HG02981 (cell line): ENCODE data around the gene TM4SF5.
A peak's percentile ranks its signal among the peaks of the same experiment; 100 is the strongest.

ENCODE experiments used
- ATAC-seq: cut with Tn5 transposase; IDR thresholded peaks from one replicate; pipeline ENCODE4 v1.9.1; 2021; ENCODE audit warnings: mild to moderate bottlenecking, moderate library complexity; ENCODE audit not compliant: unreplicated experiment

Gene TM4SF5

DNA sequence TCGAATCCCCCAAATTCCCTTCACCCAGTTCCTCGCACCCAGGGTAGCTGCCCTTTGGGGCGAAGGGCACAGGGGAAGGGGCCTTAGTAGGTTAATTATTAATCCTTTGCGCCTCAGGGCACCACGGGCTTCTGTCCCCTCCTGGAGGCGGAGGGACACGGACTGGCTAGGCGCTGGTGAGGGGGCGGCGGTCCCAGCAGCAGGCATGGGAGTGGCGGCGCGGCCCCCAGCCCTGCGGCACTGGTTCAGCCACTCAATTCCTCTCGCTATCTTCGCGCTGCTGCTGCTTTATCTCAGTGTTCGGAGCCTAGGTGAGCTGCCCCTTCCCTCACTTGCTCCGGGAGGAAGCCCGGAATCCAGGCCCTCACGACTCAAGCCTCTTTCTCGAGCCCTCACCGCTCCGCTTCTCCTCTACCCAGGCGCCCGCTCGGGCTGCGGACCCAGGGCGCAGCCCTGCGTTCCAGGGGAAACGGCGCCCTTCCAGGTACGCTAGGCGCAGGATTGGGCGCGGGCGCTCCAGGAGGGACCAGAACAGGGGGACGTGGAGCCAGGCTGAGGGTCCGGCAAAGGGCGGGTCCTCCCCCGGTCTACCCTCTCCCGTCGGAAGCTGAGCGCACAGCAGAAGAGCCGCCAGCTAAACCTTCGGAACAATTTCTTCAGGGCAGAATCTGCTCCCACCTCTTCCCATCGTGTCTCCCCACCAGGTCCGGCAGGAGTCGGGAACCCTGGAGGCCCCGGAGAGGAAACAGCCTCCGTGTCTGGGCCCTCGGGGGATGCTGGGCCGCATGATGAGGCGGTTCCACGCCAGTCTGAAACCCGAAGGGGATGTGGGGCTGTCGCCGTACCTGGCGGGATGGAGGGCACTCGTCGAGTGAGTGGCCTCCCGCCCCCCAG, 17.4 kb downstream of the TM4SF5 start, which contains the start of gene GLTPD2:
Gene GLTPD2, plus strand, starts transcription at position 158 of the 894 bp plus-strand sequence. Its CDS starts 48 bp downstream, at position 206.
- no peak for ATAC-seq

DNA sequence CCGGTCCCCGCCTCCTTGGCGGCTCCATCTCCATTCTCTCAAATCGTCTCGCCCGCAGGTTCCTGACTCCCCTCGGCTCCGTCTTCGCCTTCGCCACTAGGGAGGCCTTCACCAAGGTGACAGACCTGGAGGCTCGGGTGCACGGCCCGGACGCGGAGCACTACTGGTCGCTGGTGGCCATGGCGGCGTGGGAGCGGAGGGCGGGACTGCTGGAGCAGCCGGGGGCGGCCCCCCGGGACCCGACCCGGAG, 17.9 kb downstream of the TM4SF5 start:
- no peak for ATAC-seq

DNA sequence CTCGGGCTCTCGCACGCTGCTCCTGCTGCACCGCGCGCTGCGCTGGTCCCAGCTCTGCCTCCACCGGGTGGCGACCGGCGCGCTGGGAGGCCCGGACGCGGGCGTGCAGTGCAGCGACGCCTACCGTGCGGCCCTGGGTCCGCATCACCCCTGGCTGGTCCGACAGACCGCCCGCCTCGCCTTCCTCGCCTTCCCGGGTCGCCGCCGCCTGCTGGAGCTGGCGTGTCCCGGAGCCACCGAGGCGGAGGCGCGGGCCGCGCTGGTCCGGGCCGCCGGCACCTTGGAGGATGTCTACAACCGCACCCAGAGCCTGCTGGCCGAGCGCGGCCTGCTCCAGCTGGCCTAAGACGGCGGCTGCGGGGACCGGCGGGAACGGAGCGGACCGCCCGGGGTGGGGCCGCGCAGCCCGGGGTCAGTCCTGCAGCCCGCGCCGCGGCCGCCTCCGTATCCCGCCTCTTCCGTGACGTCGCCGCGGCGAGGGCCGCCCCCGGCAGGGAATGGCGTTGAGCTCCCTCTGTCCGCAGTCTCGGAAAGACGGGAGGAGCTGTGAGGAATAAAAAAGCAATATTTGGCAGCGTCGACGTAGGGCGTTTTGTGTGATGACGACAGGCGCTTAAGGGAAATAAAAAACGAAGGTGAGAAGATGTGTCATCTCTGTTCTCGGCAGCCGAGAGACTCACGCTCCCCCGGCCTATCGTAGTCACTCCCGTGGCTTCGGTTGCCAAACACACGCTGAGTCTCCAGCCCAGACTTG, 18.4 kb downstream of the TM4SF5 start:
- ATAC-seq: peak; percentile 81

DNA sequence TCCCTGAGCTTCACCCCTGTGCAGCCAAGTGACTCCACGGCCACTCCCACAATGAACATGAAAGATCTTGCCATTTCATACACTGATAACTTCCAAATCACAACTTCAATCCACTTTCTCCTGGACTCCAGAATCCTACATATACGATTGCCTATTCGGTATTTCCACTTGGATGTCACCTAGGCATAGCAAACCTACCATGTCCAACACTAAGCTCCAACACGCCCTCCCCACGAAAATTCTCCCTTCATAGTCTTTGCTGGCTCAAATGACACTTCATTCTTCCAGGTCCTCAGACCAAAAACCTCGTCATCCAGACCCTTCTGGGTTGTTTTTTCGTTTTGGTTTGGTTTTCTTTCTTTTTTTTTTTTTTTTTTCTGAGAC, 19.0 kb downstream of the TM4SF5 start:
- ATAC-seq: no peak

DNA sequence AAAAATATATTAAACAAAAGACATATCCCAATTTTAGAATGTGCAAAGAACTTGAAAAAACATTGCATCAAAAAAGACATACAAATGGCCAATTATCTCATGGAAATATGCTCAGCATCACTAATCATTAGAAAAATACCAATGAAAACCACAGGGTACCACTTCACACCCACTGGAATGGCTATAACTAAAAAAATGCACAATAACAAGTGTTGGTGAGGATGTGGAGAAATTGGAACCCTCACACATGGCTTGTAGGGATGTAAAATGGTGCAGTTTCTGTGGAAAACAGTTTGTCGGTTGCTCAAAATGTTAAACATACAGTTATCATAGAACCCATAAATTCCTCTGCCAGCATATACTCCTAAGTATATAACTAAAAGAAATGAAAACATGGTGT, 23.5 kb downstream of the TM4SF5 start:
- ATAC-seq: no peak

DNA sequence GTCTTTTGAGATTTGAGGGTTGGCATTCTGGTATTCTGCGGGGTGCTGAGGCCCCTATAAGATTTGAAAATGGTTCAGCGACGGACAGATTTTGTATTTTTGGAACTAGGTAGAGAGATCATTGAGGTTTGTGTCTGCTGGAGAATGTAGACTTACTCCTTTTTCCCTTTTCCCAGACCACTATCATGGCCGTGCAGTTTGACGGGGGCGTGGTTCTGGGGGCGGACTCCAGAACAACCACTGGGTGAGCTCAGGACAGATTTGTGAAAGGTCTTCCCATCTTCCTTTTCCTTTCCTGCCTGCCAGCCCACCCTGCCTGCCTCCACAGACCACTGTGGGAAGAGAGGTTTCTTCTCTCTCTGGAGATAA, 24.9 kb downstream of the TM4SF5 start:
- no peak for ATAC-seq

DNA sequence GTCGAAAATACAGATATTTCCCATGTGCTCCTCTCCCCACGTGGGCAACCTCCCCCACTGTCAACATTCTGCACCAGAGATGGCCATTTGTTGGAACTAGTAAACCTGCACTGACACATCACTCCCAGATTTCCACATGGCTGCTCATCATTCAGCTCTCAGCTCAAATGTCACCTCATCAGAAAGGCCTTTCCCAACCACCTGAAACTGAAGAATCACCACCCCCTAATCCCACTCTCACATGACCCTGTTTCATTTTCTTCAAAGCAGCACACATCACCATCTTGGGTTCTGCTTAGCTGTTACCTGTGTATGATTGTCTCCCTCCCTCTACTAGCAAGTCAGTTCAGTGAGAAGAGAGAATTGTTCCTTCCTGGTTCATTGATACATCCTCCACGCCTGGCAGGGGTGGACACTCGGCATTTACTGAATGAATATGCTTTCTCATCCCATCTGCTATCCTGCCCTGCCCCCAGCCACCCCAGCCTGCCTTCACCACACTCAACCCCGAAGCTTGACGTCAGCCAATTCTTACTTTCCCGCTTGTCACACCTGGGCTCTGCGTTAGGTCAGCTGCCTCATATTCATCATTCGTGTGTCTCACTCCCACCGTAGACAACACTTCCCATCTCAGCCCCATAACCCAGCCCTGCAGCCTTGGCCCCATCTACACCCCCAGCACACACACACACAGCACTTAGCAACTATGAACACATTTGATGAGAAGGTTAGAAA, 28.9 kb downstream of the TM4SF5 start:
- no peak for ATAC-seq

DNA sequence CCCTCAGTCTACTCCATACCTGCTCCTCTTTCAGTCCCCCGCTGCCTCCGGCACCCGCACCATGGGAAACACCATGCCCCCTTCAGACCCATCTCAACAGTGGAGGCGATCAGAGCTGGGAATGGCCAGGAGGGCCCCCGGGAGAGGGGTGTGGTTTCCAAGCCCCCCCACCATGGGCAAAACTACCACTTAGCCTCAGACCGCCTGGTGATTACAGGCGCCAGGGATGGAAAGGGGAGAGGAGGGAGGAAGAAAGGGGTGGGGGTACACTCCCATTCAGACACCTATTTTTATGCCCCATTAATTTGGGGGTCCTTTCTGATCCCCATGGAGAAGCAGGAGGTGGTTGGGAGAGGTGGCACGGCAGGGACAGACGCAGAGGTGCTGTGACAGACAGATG, 30.5 kb downstream of the TM4SF5 start, which contains the start of gene C17orf114:
Gene C17orf114, minus strand, starts transcription at position 101 of the 400 bp plus-strand sequence.
- no peak for ATAC-seq

DNA sequence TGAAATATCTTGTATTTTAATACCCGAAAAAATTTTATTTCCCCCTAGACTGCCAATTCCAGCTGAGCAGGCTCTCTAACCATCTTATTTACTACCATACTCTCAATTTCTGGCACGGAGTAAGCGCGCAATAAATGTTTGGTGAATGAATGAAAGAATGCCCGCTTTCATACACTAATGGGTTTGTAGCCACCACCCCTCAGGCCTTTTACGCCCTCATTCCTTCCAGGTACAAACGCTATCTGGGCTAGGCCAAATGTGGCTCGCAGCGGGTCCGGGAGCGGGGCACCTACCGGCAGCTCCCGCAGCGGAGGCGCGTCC, 34.7 kb downstream of the TM4SF5 start:
- no peak for ATAC-seq

DNA sequence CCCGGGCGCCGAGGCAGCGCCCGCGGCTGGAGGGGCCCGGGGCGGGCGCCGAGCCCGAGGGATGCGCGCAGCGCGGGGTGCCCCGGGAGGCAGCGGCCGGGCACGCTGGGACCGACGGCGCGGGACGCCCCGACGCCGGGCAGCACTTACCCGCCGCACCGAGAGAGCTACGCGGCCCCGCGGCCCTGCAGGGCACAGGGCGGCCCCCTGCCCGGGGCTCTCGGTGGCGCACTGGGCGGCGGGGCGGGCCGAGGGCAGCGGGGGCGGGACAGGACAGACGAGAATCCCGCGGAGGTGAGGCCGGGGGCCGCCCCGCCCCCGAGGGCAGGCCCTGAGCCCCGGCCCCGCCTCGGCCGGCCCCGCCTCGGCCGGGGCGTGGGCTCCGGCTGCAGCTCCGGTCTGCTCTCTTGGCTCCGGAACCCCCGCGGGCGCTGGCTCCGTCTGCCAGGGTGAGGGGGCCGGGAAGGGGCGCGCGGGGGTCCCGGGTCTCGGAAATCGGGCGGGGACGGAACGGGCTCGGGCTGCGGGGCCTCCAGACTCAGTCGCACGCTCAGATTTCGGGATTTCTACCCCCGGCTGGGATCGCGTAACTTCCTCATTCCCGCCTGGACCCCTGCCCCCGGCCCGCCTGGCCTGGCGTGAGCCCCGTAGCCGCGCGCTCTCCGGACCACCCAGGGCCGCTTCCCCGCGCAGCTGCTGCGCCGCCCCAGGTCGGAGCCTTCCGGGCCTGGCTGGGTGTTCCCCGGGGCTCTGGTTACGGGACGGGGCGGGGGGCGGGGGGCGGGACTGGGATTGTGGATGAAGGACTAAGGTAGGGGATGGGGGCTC, 35.3 kb downstream of the TM4SF5 start, which contains the start of gene PLD2:
Gene PLD2, plus strand, starts transcription at position 376 of the 828 bp plus-strand sequence. CDS start 621 bp downstream, outside the sequence.
- ATAC-seq: peak; percentile 86

DNA sequence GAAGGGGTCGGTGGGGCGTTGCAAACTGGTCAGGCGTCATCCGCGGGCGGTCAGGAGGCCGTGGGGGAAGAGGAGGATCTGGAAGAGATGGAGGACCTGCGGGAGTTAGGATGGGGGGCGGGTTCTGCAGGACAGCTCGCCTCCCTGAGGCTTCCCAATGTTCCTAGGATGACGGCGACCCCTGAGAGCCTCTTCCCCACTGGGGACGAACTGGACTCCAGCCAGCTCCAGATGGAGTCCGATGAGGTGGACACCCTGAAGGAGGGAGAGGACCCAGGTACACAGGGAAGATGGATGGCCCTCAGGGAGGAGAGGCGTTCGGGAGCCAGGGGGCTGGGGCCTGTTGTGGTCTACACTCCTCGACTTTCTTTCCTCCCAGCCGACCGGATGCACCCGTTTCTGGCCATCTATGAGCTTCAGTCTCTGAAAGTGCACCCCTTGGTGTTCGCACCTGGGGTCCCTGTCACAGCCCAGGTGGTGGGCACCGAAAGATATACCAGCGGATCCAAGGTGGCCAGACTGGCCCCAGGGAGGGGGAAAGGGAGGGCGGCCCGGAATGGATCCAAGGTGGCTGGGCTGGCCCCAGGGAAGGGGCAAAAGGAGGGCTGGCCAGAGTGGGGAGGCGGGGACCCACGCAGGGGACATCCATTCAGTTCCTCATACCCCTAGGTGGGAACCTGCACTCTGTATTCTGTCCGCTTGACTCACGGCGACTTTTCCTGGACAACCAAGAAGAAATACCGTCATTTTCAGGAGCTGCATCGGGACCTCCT, 36.1 kb downstream of the TM4SF5 start:
- no peak for ATAC-seq

DNA sequence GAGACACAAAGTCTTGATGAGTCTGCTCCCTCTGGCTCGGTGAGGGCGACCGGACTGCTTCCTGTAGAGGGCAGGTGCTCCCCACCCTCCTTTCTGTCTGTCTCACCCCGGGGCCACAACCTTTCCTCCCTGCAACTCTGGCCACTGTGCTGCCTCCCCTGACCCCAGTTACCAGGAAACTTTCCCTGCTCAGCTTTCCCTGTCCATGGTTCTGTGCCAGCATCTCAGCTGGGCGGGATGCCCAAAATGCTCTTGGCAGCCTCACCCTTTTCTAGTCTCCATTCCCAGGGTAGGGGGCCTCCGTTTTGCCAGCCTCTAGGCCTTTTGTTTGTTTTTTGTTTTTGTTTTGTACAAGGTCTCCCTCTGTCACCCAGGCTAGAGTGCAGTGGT, 36.7 kb downstream of the TM4SF5 start:
- no peak for ATAC-seq

DNA sequence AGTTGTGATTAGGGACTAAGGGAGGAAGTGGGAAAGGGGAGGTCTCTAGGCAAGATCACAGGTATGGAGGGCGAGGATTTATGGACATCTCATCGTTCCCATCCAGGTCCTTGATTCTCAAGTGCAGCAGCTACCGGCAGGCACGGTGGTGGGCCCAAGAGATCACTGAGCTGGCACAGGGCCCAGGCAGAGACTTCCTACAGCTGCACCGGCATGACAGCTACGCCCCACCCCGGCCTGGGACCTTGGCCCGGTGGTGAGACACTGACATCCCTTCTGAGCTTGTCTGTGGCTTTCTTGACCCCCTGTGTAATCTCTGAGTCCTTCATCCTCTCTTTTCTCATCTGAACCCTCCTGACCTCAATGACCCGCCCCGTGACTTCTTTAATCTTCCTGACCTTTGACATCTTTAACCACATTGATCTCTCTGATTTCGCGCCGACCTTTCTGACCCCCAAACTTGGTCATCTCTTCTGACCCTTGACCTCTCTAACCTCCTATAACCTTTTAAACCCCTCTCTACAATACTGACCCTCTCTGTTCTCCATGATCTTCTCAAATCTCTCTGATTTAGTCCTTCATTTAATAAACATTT, 39.1 kb downstream of the TM4SF5 start:
- no peak for ATAC-seq

DNA sequence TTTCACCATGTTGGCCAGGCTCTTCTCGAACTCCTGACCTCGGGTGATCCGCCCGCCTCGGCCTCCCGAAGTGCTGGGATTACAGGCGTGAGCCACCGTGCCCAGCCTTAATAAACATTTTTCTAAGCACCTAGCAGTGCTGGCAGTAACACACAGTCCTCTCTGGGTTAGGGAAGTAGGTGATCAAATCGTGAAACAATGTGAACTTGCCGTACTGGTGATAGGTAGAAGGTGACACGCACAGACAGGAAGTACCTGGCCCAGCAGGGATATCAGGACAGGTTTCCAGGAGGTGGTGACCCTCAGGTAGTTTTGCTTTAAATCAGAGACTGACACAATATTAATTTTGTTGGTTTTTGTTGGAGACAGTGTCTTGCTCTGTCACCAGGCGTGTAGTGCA, 39.8 kb downstream of the TM4SF5 start:
- no peak for ATAC-seq

DNA sequence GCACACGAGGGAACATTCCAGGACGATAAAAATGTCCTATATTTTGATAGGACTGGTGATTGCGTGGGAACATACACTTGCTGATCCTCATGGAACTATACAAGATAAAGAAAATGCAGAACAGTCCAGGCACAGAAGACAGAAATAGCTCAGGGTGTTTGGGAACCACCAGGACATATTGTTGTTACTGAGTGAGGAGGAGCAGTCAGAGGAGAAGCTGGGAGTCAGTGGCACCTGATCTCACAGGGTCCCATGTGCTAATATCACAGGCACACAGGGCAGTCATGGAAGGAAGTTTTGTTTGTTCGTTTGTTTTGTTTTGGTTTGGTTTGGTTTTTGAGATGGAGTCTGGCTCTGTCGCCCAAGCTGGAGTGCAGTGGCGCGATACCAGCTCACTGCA, 41.0 kb downstream of the TM4SF5 start:
- no peak for ATAC-seq

DNA sequence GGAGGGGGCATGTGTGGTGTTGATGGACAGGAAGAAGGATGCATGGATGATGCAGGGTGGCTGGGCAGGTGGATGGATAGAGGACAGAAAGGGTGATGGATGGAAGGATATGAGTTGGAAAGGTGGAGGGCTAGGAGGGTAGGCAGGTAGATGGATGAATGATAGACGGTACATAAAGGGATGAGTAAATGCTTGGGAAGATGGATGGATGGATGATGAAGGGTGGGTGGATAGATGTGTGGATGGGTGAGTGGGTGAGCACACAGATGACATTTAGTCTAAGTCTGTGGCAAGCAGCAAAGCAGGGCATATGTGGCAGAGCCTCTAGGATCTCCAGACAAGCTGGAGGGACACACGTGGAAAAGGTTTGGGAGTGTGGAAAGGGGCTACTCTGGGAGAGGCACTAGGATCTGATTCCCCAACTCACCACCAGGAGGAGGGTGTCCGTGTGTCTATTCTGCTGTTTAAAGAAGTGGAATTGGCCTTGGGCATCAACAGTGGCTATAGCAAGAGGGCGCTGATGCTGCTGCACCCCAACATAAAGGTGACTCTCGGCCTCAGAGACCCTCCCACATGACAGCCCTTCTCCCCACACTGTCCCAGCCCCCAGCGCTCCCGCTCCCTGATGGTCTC, 43.5 kb downstream of the TM4SF5 start:
- no peak for ATAC-seq

DNA sequence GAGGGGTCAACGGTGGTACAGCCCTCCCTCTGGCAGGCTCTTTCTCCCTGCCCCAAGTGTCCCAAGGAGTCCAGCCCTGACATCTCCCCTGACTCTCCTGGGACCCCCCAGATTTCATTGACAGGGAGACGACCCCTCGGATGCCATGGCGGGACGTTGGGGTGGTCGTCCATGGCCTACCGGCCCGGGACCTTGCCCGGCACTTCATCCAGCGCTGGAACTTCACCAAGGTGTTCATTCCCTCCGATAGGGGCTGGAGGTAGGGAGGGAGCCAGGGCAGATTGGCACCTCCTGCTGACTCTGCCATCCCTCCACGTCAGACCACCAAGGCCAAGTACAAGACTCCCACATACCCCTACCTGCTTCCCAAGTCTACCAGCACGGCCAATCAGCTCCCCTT, 45.1 kb downstream of the TM4SF5 start:
- ATAC-seq: no peak

DNA sequence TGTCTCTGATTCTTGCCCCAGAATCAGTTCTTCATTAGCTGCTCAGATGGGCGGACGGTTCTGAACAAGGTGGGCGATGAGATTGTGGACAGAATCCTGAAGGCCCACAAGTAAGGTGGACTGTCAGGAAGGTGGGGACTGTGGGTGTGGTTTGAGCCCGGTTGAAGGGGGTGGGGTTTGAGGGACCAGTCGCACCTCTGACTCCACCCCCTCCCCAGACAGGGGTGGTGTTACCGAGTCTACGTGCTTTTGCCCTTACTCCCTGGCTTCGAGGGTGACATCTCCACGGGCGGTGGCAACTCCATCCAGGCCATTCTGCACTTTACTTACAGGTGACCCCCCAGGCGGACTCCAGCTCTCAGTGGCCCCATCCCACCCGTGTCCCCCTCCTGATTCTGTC, 46.6 kb downstream of the TM4SF5 start:
- ATAC-seq: no peak

DNA sequence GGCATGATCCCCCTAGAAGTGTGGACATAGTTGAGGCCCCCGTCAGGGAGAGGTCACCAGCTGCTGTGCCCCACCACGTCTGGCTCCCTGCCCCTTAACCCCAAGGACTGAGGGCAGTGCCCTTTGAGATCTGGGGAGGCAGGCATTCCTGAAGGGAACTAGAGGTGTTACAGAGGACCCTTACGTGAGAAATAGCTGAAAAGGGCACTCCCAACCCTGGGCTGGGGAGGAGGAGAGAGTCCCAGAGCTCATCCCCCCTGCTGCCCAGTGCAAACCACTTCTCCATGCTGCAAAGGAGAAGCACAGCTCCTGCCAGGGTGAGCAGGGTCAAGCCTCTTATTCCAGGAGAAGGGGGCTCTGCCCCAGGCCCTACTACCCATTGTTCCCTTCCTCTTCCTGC, 51.1 kb downstream of the TM4SF5 start:
- ATAC-seq: no peak
